Body of pancreas (tissue), 4 donors: ENCODE results near the gene RACK1.
"Not testable (repeated sequence)": the region's sequence is repeated elsewhere in the genome, so short reads cannot be mapped to it uniquely, and the experiment has no call there.

Experiments used
- CTCF ChIP-seq, 7 experiments: fragments of 450-650 bp in 4 of 7; fragments of 200-600 bp in 3 of 7; sonication (generic) in 3 of 7; IDR thresholded peaks; one replicate each; pipeline ENCODE4 v1.5.1; 2016 to 2019; ENCODE audit warnings: antibody characterized with exemption in 7 of 7
- POLR2A ChIP-seq, 3 donors: fragments of 450-650 bp; IDR thresholded peaks; one replicate each; pipeline ENCODE4 v1.6.1; 2016; ENCODE audit warnings: antibody characterized with exemption in 3 of 3, mild to moderate bottlenecking in 2 of 3

- not testable (repeated sequence) for TF ChIP-seq CTCF, POLR2A (IDR thresholded peaks at IDR 0.05)
These were observed 38.7 kb upstream of the RACK1 start for GRCh38 chr5:181282415-181282814.
